GM12878 (cell line): Measurements from ENCODE around the gene PIP. TPM values are rescaled to one million over a fixed set of nuclear protein-coding genes. Genes with fewer than 3 reads are reported as not detected.

Experiments used
- ATAC-seq: fragments of 200-7000 bp; cut with Tn5 transposase; 3 replicates; pipeline ENCODE4 v1.9.1; 2020; ENCODE audit warnings: mild to moderate bottlenecking, moderate library complexity
- BruUV-seq: library from RNA; stranded (reverse); fragments of 400-500 nt; replicated peaks from 2 replicates; lab custom pipeline; 2021; lab: Mats Ljungman, UMichigan
- CTCF ChIA-PET: fragments of 300-600 bp; sonication (Branson Sonifier 250); formaldehyde crosslinking; extraction: SDS; loops from one replicate; lab custom pipeline; 2021; ENCODE audit warnings: inconsistent platforms; lab: Yijun Ruan, JAX
- POLR2A ChIA-PET: fragments of 350-600 bp; formaldehyde crosslinking; extraction: SDS; loops from one replicate; lab custom pipeline; 2021; ENCODE audit warnings: inconsistent platforms; lab: Charles Lee
- RAD21 ChIA-PET: fragments of 300-600 bp; sonication (Branson Sonifier 250); formaldehyde crosslinking; loops from one replicate; lab custom pipeline; 2023; ENCODE audit warnings: antibody characterized with exemption; ENCODE audit not compliant: unreplicated experiment; lab: Charles Lee
- SMC1A ChIA-PET: fragments of 300-600 bp; sonication (Branson Sonifier 250); formaldehyde crosslinking; loops from one replicate; lab custom pipeline; 2023; ENCODE audit not compliant: unreplicated experiment, uncharacterized antibody; lab: Charles Lee
- DNase-seq: peaks from one replicate; pipeline ENCODE4 v3.0.0-alpha.2; 2011; ENCODE audit warnings: low read depth, low spot score
- FAIRE-seq: peaks from 3 replicates; lab custom pipeline; 2011; peaks lifted over from hg19 to GRCh38; lab: Jason Lieb, UNC
- H2AFZ ChIP-seq: 2 replicates; pipeline ENCODE4 v1.6.0; 2011; ENCODE audit warnings: low read depth, low read length, control low read depth; ENCODE audit not compliant: control insufficient read depth
- H3K27ac ChIP-seq: 2 replicates; pipeline ENCODE4 v1.5.1; 2011; ENCODE audit warnings: control low read depth; ENCODE audit not compliant: control insufficient read depth, insufficient read depth
- H3K27me3 ChIP-seq, 2 experiments: replicated peaks in 1 of 2; 2 replicates each; pipeline versions ENCODE4 v1.6.0 to v1.6.1; 2011; ENCODE audit warnings: low read length in 1 of 2; ENCODE audit not compliant: control insufficient read depth in 2 of 2, insufficient read depth in 2 of 2
- H3K36me3 ChIP-seq, 2 experiments: 2 replicates each; pipeline ENCODE4 v1.5.1; 2011; ENCODE audit warnings: low read length in 1 of 2; ENCODE audit not compliant: control insufficient read depth in 2 of 2, insufficient read depth in 2 of 2
- H3K4me1 ChIP-seq: 2 replicates; pipeline ENCODE4 v1.6.1; 2011; ENCODE audit warnings: mild to moderate bottlenecking, low read length, moderate library complexity, mixed read lengths; ENCODE audit not compliant: control insufficient read depth, insufficient read depth
- H3K4me2 ChIP-seq: 2 replicates; pipeline ENCODE4 v1.6.0; 2011; ENCODE audit warnings: control low read depth; ENCODE audit not compliant: control insufficient read depth, insufficient read depth
- H3K4me3 ChIP-seq: fragments of 200-600 bp; sonication (generic); 2 replicates; pipeline ENCODE4 v1.5.1; 2016
- H3K79me2 ChIP-seq: 2 replicates; pipeline ENCODE4 v1.6.0; 2011; ENCODE audit warnings: low read length; ENCODE audit not compliant: control insufficient read depth, insufficient read depth
- H3K9ac ChIP-seq: 2 replicates; pipeline ENCODE4 v1.8.0; 2011; ENCODE audit warnings: low read length, control low read depth, mixed read lengths; ENCODE audit not compliant: control insufficient read depth, insufficient read depth
- H3K9me3 ChIP-seq: replicated peaks from 3 replicates; pipeline ENCODE4 v1.5.1; 2011; ENCODE audit warnings: mild to moderate bottlenecking, low read length; ENCODE audit not compliant: control insufficient read depth, insufficient read depth
- H4K20me1 ChIP-seq: 2 replicates; pipeline ENCODE4 v1.6.0; 2011; ENCODE audit not compliant: control insufficient read depth, insufficient read depth
- EED ChIP-seq: sonication (generic); IDR thresholded peaks from 2 replicates; pipeline ENCODE4 v1.6.1; 2016; ENCODE audit warnings: antibody characterized with exemption, low read depth
- KLF5 ChIP-seq: fragments of 450-650 bp; IDR thresholded peaks from 2 replicates; pipeline ENCODE4 v1.6.1; 2014; ENCODE audit warnings: mild to moderate bottlenecking; ENCODE audit not compliant: partially characterized antibody
- NR2C2 ChIP-seq: IDR thresholded peaks from 2 replicates; pipeline ENCODE4 v1.6.1; 2011; ENCODE audit warnings: borderline replicate concordance, low read depth; ENCODE audit not compliant: control insufficient read depth, insufficient read length
- POU2F2 ChIP-seq: IDR thresholded peaks from 3 replicates; pipeline ENCODE4 v1.6.1; 2011; ENCODE audit warnings: low read depth, mild to moderate bottlenecking, low read length, borderline replicate concordance
- RAD51 ChIP-seq: fragments of 450-650 bp; IDR thresholded peaks from 2 replicates; pipeline ENCODE4 v1.6.1; 2016; ENCODE audit warnings: moderate library complexity, mild to moderate bottlenecking, inconsistent platforms
- RELA ChIP-seq: fragments of 450-650 bp; IDR thresholded peaks from 2 replicates; pipeline ENCODE4 v1.8.0; 2014; ENCODE audit warnings: borderline replicate concordance; ENCODE audit not compliant: partially characterized antibody
- SREBF2 ChIP-seq: IDR thresholded peaks from 2 replicates; pipeline ENCODE4 v1.6.1; 2012; ENCODE audit warnings: mild to moderate bottlenecking, low read length
- SUPT20H ChIP-seq: IDR thresholded peaks from 2 replicates; pipeline ENCODE4 v1.6.1; 2011; ENCODE audit warnings: low read depth, mild to moderate bottlenecking, low read length, moderate library complexity, borderline replicate concordance; ENCODE audit not compliant: control insufficient read depth
- TCF12 ChIP-seq: IDR thresholded peaks from 2 replicates; pipeline ENCODE4 v1.6.1; 2011; ENCODE audit warnings: low read depth, mild to moderate bottlenecking, low read length
- YY1 ChIP-seq: IDR thresholded peaks from 2 replicates; pipeline ENCODE4 v1.6.1; 2011; ENCODE audit warnings: low read depth, mild to moderate bottlenecking, low read length
- ZNF207 ChIP-seq: fragments of 450-650 bp; IDR thresholded peaks from 2 replicates; pipeline ENCODE4 v1.6.1; 2014; ENCODE audit warnings: antibody characterized with exemption, mild to moderate bottlenecking, borderline replicate concordance
- ZNF622 ChIP-seq: fragments of 450-650 bp; IDR thresholded peaks from 2 replicates; pipeline ENCODE4 v1.6.1; 2017; ENCODE audit warnings: mild to moderate bottlenecking, inconsistent platforms
- WGBS: methylation state at CpG from one replicate; pipeline ENCODE4 v1.1.6; 2016; ENCODE audit warnings: low lambda C conversion rate; ENCODE audit not compliant: insufficient replicate concordance, insufficient coverage; ENCODE audit errors: missing lambda C conversion rate; 5-methylcytosine and 5-hydroxymethylcytosine counted together
- in situ Hi-C: fragments of 300-500 bp; cut with MboI; formaldehyde crosslinking; loops from 9 replicates; pipeline ENCODE4 v1.14.3; 2018; ENCODE audit warnings: mixed read lengths
- intact Hi-C: fragments of 100-400 bp; cut with micrococcal nuclease; formaldehyde crosslinking; loops from one replicate; pipeline ENCODE4 v1.14.2; 2022; ENCODE audit not compliant: unreplicated experiment
- polyA plus RNA-seq, 11 experiments: library from polyadenylated mRNA; depleted of rRNA in 4 of 11; unstranded in 6 of 11; stranded (reverse) in 5 of 11; fragments of >200 nt; fragmentation: Nextera tagmentation in 4 of 11; fragmentation: Illumina TruSeq in 1 of 11; extraction: Ambion mirVana in 4 of 11; extraction: Trizol in 1 of 11; gene quantifications; 1 replicate in 1 of 11; 2 replicates in 10 of 11; pipeline versions ENCODE4 v1.2.1 to v1.2.3, GENCODE V29; 2011 to 2016; ENCODE audit warnings: inconsistent platforms in 2 of 11, missing spikeins in 2 of 11, low read depth in 1 of 11
- total RNA-seq, 4 experiments: library from RNA; depleted of rRNA in 3 of 4; stranded (reverse); fragments of >200 nt in 3 of 4; fragmentation: Illumina TruSeq in 1 of 4; extraction: Trizol in 1 of 4; gene quantifications; 2 replicates each; pipeline versions ENCODE4 v1.2.1 to v1.2.3, GENCODE V29; 2013 to 2021
- TF ChIP-seq, protein P1 (sequence below), 3 experiments: IDR thresholded peaks in 2 of 3; conservative IDR thresholded peaks in 1 of 3; 2 replicates each; pipeline ENCODE4 v1.5.1; 2011; ENCODE audit warnings: low read depth in 3 of 3, low read length in 3 of 3, mild to moderate bottlenecking in 3 of 3, control low read depth in 2 of 3, moderate library complexity in 2 of 3, inconsistent platforms in 1 of 3, mixed read lengths in 1 of 3; ENCODE audit not compliant: control insufficient read depth in 2 of 3, insufficient read depth in 1 of 3; ENCODE audit errors: extremely low read depth in 1 of 3
- TF ChIP-seq, protein P2 (sequence below): fragments of 450-650 bp; formaldehyde crosslinking; IDR thresholded peaks from 2 replicates; pipeline ENCODE4 v1.4.0; 2022; ENCODE audit warnings: mild to moderate bottlenecking, moderate library complexity
- TF ChIP-seq, protein P3 (sequence below): IDR thresholded peaks from 2 replicates; pipeline ENCODE4 v1.6.1; 2012; ENCODE audit warnings: mild to moderate bottlenecking, low read depth, low read length

PIP gene
- total and polyA plus RNA-seq, 10 of the 15 experiments (the other 5 are each of a cell fraction or from before 2014, with no cell fraction given) = not detected

DNA sequence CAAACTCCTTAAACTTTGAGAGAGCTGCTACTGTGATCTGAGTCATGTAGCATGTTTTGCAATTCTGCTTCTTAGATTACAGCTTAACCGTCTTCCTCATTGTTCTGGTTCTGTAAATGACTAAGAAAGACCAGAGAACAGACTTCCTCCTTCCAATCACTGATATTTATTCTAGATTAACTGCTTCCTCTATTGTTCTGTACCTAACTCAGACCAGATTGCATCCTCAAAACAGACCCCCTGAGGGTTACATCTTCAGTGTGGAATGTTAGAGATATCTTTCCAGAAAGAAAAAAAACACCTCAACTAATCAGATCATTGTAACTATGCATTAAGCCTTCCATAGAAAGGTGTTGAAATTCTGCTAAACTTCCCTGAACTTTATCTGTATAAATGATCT is 5.7 kb upstream of the PIP start:
- H3K36me3 ChIP-seq = no peaks in the 10 kb centered on the region
- RAD21 ChIA-PET = no interaction called here
- FAIRE-seq (no peak), DNase-seq (no peak), ATAC-seq (no peak)
- SMC1A ChIA-PET = no interaction called here
- no peaks in the 10 kb centered on the region for H4K20me1 ChIP-seq
- no peaks in the 10 kb centered on the region; the same call in 2 of the 3 replicates for H3K9me3 ChIP-seq
- H3K9ac ChIP-seq = no peak overlapping the region
- no peak overlapping the region for H3K27ac ChIP-seq
- CTCF ChIA-PET = no interaction called here
- no peak overlapping the region for H3K4me2 ChIP-seq
- H3K27me3 ChIP-seq = no peaks in the 10 kb centered on the region
- 4% methylated on average over 1 of the region's 1 CpG for WGBS
- H3K4me3 ChIP-seq = no peak overlapping the region
- no peaks in the 10 kb centered on the region for H3K79me2 ChIP-seq
- POLR2A ChIA-PET = no interaction called here
- H2AFZ ChIP-seq = no peak overlapping the region
- no peaks in the 10 kb centered on the region for H3K4me1 ChIP-seq
- no TSS peak for BruUV-seq
- in situ Hi-C loops (no loop called here), intact Hi-C loops (no loop called here)
- no peak for TF ChIP-seq RELA
- TF ChIP-seq ZNF622 = no peak
- TF ChIP-seq, protein P1, sequence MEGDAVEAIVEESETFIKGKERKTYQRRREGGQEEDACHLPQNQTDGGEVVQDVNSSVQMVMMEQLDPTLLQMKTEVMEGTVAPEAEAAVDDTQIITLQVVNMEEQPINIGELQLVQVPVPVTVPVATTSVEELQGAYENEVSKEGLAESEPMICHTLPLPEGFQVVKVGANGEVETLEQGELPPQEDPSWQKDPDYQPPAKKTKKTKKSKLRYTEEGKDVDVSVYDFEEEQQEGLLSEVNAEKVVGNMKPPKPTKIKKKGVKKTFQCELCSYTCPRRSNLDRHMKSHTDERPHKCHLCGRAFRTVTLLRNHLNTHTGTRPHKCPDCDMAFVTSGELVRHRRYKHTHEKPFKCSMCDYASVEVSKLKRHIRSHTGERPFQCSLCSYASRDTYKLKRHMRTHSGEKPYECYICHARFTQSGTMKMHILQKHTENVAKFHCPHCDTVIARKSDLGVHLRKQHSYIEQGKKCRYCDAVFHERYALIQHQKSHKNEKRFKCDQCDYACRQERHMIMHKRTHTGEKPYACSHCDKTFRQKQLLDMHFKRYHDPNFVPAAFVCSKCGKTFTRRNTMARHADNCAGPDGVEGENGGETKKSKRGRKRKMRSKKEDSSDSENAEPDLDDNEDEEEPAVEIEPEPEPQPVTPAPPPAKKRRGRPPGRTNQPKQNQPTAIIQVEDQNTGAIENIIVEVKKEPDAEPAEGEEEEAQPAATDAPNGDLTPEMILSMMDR (IDR thresholded peaks at IDR 0.05 in 2 of 3, conservative IDR thresholded peaks at IDR 0.05 in 1 of 3; ENCODE audit: control insufficient read depth in 2 of 3, extremely low read depth in 1 of 3, insufficient read depth in 1 of 3, low read depth in 3 of 3, low read length in 3 of 3) = no peak
- TF ChIP-seq NR2C2 = no peak
- TF ChIP-seq, protein P2, sequence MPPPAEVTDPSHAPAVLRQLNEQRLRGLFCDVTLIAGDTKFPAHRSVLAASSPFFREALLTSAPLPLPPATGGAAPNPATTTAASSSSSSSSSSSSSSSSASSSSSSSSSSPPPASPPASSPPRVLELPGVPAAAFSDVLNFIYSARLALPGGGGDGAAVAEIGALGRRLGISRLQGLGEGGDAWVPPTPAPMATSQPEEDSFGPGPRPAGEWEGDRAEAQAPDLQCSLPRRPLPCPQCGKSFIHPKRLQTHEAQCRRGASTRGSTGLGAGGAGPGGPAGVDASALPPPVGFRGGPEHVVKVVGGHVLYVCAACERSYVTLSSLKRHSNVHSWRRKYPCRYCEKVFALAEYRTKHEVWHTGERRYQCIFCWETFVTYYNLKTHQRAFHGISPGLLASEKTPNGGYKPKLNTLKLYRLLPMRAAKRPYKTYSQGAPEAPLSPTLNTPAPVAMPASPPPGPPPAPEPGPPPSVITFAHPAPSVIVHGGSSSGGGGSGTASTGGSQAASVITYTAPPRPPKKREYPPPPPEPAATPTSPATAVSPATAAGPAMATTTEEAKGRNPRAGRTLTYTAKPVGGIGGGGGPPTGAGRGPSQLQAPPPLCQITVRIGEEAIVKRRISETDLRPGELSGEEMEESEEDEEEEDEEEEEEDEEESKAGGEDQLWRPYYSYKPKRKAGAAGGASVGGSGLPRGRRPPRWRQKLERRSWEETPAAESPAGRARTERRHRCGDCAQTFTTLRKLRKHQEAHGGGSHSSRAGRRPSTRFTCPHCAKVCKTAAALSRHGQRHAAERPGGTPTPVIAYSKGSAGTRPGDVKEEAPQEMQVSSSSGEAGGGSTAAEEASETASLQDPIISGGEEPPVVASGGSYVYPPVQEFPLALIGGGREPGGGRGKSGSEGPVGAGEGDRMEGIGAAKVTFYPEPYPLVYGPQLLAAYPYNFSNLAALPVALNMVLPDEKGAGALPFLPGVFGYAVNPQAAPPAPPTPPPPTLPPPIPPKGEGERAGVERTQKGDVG (CRISPR knock-in tag) = no peak
- TF ChIP-seq RAD51 = no peak
- TF ChIP-seq EED = no peak
- TF ChIP-seq ZNF207 = no peak
- TF ChIP-seq SUPT20H = no peak
- no peak for TF ChIP-seq TCF12
- TF ChIP-seq POU2F2 = no peak
- no peak for TF ChIP-seq KLF5
- TF ChIP-seq, protein P3, sequence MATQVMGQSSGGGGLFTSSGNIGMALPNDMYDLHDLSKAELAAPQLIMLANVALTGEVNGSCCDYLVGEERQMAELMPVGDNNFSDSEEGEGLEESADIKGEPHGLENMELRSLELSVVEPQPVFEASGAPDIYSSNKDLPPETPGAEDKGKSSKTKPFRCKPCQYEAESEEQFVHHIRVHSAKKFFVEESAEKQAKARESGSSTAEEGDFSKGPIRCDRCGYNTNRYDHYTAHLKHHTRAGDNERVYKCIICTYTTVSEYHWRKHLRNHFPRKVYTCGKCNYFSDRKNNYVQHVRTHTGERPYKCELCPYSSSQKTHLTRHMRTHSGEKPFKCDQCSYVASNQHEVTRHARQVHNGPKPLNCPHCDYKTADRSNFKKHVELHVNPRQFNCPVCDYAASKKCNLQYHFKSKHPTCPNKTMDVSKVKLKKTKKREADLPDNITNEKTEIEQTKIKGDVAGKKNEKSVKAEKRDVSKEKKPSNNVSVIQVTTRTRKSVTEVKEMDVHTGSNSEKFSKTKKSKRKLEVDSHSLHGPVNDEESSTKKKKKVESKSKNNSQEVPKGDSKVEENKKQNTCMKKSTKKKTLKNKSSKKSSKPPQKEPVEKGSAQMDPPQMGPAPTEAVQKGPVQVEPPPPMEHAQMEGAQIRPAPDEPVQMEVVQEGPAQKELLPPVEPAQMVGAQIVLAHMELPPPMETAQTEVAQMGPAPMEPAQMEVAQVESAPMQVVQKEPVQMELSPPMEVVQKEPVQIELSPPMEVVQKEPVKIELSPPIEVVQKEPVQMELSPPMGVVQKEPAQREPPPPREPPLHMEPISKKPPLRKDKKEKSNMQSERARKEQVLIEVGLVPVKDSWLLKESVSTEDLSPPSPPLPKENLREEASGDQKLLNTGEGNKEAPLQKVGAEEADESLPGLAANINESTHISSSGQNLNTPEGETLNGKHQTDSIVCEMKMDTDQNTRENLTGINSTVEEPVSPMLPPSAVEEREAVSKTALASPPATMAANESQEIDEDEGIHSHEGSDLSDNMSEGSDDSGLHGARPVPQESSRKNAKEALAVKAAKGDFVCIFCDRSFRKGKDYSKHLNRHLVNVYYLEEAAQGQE = no peak
- TF ChIP-seq YY1 = no peak
- no peak for TF ChIP-seq SREBF2
